Right lobe of liver (tissue), 6 donors: ENCODE results near the gene PNPT1. TPM values are rescaled to one million over a fixed set of nuclear protein-coding genes. Genes with fewer than 3 reads are reported as not detected.

Source experiments
- ATAC-seq, 4 donors: fragments of 200-7000 bp; cut with Tn5 transposase; one replicate each; pipeline ENCODE4 v1.9.1; 2020; ENCODE audit warnings: mild to moderate bottlenecking in 4 of 4, moderate library complexity in 4 of 4
- DNase-seq, 3 donors: peaks; one replicate each; pipeline ENCODE4 v3.0.0-alpha.2; 2020
- H3K27ac ChIP-seq, 3 donors: fragments of 200-600 bp; one replicate each; pipeline ENCODE4 v1.8.0; 2022
- H3K27me3 ChIP-seq, 2 donors: fragments of 200-600 bp; one replicate each; pipeline ENCODE4 v1.8.0; 2022
- H3K36me3 ChIP-seq, 4 donors: fragments of 200-600 bp; sonication (generic) in 1 of 4; one replicate each; pipeline versions ENCODE4 v1.5.1 to v1.8.0; 2017 to 2022; ENCODE audit warnings: control low read depth in 1 of 4
- H3K4me1 ChIP-seq, 4 donors: fragments of 200-600 bp; sonication (generic) in 1 of 4; one replicate each; pipeline versions ENCODE4 v1.5.1 to v1.8.0; 2017 to 2022; ENCODE audit warnings: control low read depth in 1 of 4
- H3K4me3 ChIP-seq, 3 donors: fragments of 200-600 bp; one replicate each; pipeline ENCODE4 v1.8.0; 2022
- H3K9me3 ChIP-seq, 4 donors: fragments of 200-600 bp; sonication (generic) in 1 of 4; one replicate each; pipeline versions ENCODE4 v1.5.1 to v1.8.0; 2017 to 2022; ENCODE audit warnings: control low read depth in 1 of 4
- POLR2A ChIP-seq: fragments of 450-650 bp; IDR thresholded peaks from one replicate; pipeline ENCODE4 v1.6.1; 2017; ENCODE audit warnings: antibody characterized with exemption, mild to moderate bottlenecking
- WGBS: methylation state at CpG from one replicate; pipeline ENCODE4 v1.1.6; 2018; ENCODE audit warnings: low coverage, low lambda C conversion rate; ENCODE audit not compliant: insufficient coverage; ENCODE audit errors: missing lambda C conversion rate; 5-methylcytosine and 5-hydroxymethylcytosine counted together
- intact Hi-C, 2 donors: fragments of 100-400 bp; cut with DNase I; formaldehyde crosslinking; loops; one replicate each; pipeline versions ENCODE4 v1.11.2 to v1.14.1; 2022
- total RNA-seq, 6 experiments: library from RNA; depleted of rRNA in 2 of 6; stranded (reverse); fragments of >200 nt in 2 of 6; fragmentation: NEBNext Ultra II Directional in 3 of 6; extraction: Animal tissue kit (Norgen Biotek cat#: 25700) in 3 of 6; gene quantifications; one replicate each; pipeline versions ENCODE4 v1.1.0 to v1.2.4, GENCODE V29; 2016 to 2023
- TF ChIP-seq, protein P1 (sequence below), 4 donors: fragments of 200-600 bp in 3 of 4; fragments of 450-650 bp in 1 of 4; IDR thresholded peaks; one replicate each; pipeline versions ENCODE4 v1.5.1 to v1.8.0; 2016 to 2022; ENCODE audit warnings: antibody characterized with exemption in 4 of 4, mild to moderate bottlenecking in 2 of 4
- donor health status: DM: no; HTN: yes; CAD: no.
- donor health status: DM: no; HTN: no; CAD: no.
- donor health status: DM: no; HTN: no; CAD: no.
- donor health status: DM: no; HTN: yes; CAD: no.
- donor health status: DM: no; HTN: yes; CAD: no.

PNPT1 gene
- total RNA-seq, 6 experiments from 2014 or later = 11.0 to 14.4 (median 13.0) TPM

DNA sequence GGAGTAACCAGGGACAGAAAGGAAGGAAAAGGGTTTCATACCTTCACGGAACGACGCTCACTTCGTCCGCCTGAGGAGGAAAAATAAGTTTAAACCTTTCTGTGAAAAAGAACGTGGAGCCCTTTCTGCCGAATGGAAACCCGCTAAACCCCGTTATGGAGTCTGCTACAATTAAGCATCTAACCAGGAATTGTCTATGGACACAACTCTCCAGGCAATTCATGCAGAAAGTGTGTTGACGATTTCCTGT lies 75.7 kb downstream of the PNPT1 start:
- Histone ChIP-seq H3K4me3 (peak overlapping the region; percentile 54 to 80 (median 75)), H3K36me3 (peaks cover 0 to 19% (median 5%) of the 10 kb centered on the region in 4 donors), H3K27me3 (no peaks in the 10 kb centered on the region), H3K9me3 (no peaks in the 10 kb centered on the region), H3K4me1 (peaks cover 0 to 48% (median 5%) of the 10 kb centered on the region in 4 donors), H3K27ac (peak overlapping the region; percentile 95 to 99 (median 98))
- WGBS = 0% methylated on average over 10 of the region's 10 CpGs
- DNase-seq (no peak), ATAC-seq (no peak)
- intact Hi-C loops = no loop called here
- TF ChIP-seq, protein P1, sequence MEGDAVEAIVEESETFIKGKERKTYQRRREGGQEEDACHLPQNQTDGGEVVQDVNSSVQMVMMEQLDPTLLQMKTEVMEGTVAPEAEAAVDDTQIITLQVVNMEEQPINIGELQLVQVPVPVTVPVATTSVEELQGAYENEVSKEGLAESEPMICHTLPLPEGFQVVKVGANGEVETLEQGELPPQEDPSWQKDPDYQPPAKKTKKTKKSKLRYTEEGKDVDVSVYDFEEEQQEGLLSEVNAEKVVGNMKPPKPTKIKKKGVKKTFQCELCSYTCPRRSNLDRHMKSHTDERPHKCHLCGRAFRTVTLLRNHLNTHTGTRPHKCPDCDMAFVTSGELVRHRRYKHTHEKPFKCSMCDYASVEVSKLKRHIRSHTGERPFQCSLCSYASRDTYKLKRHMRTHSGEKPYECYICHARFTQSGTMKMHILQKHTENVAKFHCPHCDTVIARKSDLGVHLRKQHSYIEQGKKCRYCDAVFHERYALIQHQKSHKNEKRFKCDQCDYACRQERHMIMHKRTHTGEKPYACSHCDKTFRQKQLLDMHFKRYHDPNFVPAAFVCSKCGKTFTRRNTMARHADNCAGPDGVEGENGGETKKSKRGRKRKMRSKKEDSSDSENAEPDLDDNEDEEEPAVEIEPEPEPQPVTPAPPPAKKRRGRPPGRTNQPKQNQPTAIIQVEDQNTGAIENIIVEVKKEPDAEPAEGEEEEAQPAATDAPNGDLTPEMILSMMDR (IDR thresholded peaks at IDR 0.05) = no peak
- no peak for TF ChIP-seq POLR2A

DNA sequence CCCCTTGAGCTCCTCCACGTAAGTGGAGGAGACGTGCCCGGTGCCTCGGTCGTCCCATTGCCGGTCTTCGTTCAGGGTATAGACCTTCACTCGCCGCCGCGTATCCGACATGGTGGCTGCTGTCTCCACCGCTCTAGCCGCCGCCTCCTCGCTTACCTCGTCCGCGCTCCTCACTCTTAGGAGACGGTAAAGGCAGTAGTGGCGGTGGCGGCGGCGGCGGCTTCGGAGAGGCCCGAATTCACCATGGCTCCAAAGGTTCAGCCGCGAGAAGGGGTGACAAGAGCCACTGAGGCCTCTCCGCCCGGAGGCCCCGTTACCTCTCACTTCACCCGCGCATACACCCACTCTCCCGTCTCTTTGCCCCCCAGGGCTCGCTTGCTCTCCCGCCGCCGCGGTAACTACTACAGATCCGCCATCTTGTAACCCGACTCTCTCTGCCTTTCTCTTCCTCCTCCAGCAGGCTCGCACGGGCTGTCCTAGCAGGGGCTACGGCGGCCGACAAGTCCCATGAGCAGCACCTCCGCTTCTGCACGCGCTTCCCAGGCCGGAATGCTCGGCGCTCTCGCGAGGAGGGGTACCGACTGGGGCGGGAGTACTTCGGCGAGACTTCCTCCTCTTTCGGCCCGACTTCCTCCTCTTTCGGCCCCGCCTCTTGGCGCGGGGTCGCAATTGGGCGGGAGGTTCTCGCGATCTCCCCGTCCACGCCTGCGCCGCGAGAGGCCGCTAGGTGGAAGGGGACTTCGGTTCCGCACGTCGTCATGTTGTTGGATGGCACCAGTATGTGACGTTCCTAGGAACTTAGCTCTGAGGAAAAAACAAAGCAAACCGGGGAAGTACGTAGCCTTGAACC lies 76.2 kb downstream of the PNPT1 start, which contains the start of gene PPP4R3B:
PPP4R3B (minus strand) TSS at position 448 of the 850 bp plus-strand sequence; CDS start at position 111, 337 bp downstream.
- Histone ChIP-seq H3K27ac (peak within 1 kb of the TSS; percentile 95 to 99 (median 98)), H3K4me3 (peak within 1 kb of the TSS; percentile 75 to 80 (median 76)), H3K4me1 (peaks cover 0 to 43% (median 5%) of the 10 kb centered on the region in 4 donors), H3K36me3 (peaks cover 0 to 23% (median 8%) of the 10 kb centered on the region in 4 donors), H3K27me3 (no peaks in the 10 kb centered on the region), H3K9me3 (no peaks in the 10 kb centered on the region)
- intact Hi-C loops = no loop called here
- peak; percentile 89 to 95 (median 92) for ATAC-seq
- peak; percentile 99 to 100 (median 100) for DNase-seq
- TF ChIP-seq POLR2A = peak; percentile 99
- TF ChIP-seq, protein P1 (IDR thresholded peaks at IDR 0.05) = peak; percentile 24 to 65 (median 50)
- 0% methylated on average over 46 of the region's 82 CpGs for WGBS

DNA sequence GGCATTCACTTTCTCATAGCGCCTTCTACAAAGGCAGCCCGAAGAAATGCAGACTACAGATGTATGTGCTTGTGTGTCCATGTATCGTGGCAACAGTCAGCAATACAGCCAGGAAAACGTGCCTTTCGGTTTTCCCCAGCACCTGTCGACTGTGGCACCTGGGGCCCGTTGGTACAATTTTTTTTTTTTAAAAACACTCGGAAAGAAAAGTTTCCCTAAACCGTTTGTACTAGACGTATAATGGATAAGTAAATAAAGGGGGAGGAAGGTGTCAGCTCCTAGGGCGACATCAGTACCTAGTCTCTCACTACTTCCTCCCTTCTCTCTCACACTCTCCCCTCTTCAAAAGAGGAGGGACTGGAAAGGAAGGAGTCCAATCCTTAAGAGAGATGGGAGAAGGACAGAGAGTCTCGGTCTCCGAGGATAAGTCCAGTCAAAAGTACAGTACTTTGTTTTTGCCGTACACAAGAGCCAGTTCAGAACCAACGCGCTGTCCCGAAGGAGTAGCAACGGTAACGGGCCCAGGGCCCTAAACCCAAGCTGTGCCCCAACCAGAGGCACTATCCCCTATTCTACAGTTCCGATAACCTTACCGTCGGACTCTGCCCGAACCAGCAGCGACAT lies 77.0 kb downstream of the PNPT1 start:
- Histone ChIP-seq H3K4me1 (peaks cover 0 to 39% (median 5%) of the 10 kb centered on the region in 4 donors), H3K36me3 (peaks cover 0 to 31% (median 11%) of the 10 kb centered on the region in 4 donors), H3K9me3 (no peaks in the 10 kb centered on the region), H3K27me3 (no peaks in the 10 kb centered on the region), H3K4me3 (peak overlapping the region; percentile 75 to 80 (median 76)), H3K27ac (peak overlapping the region; percentile 95 to 99 (median 98))
- ATAC-seq = peak; percentile 2 to 17 (median 9)
- WGBS = 1% methylated on average over 18 of the region's 24 CpGs
- TF ChIP-seq POLR2A = no peak
- TF ChIP-seq, protein P1 (IDR thresholded peaks at IDR 0.05) = no peak
- intact Hi-C loops = no loop called here
- DNase-seq = no peak

DNA sequence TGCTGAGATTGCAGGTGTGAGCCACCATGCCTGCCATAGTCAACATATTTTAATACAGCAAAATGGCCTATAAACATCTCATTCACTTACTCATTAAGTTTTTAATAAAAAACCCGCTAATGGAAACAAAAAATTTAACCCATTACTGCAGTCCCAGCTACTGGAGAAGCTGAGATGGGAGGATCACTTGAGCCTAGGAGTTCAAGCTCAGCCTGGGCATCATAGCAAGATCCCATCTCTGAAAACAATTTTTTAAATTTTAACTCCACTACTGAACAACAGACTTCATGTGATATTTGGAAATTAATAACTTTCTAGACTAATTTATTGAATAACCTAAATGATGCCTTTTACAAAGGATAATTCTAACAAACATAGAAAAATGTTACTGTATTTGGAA lies 81.6 kb downstream of the PNPT1 start:
- TF ChIP-seq, protein P1 (IDR thresholded peaks at IDR 0.05) = no peak
- TF ChIP-seq POLR2A = no peak
- intact Hi-C loops = no loop called here
- Histone ChIP-seq H3K36me3 (peaks cover 0 to 31% (median 12%) of the 10 kb centered on the region in 4 donors), H3K4me1 (peaks cover 0 to 50% (median 14%) of the 10 kb centered on the region in 4 donors), H3K9me3 (no peaks in the 10 kb centered on the region), H3K27ac (peak overlapping the region in 1 of 3 donors; percentile 96), H3K4me3 (no peak overlapping the region), H3K27me3 (no peaks in the 10 kb centered on the region)
- ATAC-seq (no peak), DNase-seq (no peak)
- 100% methylated on average over 1 of the region's 1 CpG for WGBS
